CD14-positive monocyte (primary cell): Measurements from ENCODE around the gene MS4A4E. TPM values are rescaled to one million over a fixed set of nuclear protein-coding genes. Genes with fewer than 3 reads are reported as not detected.

Experiments used
- DNase-seq, 3 donors: peaks; one replicate each; pipeline ENCODE4 v3.0.0-alpha.2; 2011 to 2022
- H2AFZ ChIP-seq: 2 replicates; pipeline ENCODE4 v1.6.0; 2012; ENCODE audit warnings: mild to moderate bottlenecking, low read depth, low read length, inconsistent platforms; ENCODE audit not compliant: insufficient read depth, poor library complexity, severe bottlenecking
- H3K27ac ChIP-seq, 2 donors: 1 replicate in 1 of 2; 2 replicates in 1 of 2; pipeline ENCODE4 v1.5.1; 2012 to 2013; ENCODE audit warnings: low read length in 2 of 2, control low read depth in 1 of 2, inconsistent platforms in 1 of 2, low read depth in 1 of 2, mild to moderate bottlenecking in 1 of 2
- H3K27me3 ChIP-seq, 2 donors: one replicate each; pipeline versions ENCODE4 v1.6.0 to v1.6.1; 2011 to 2013; ENCODE audit warnings: low read length in 2 of 2; ENCODE audit not compliant: control insufficient read depth in 2 of 2, insufficient read depth in 2 of 2
- H3K36me3 ChIP-seq, 2 donors: replicated peaks in 1 of 2; 1 replicate in 1 of 2; 2 replicates in 1 of 2; pipeline versions ENCODE4 v1.5.1 to v1.6.1; 2012 to 2013; ENCODE audit warnings: low read length in 2 of 2, control low read depth in 1 of 2, inconsistent platforms in 1 of 2, mild to moderate bottlenecking in 1 of 2; ENCODE audit not compliant: insufficient read depth in 2 of 2, control insufficient read depth in 1 of 2
- H3K4me1 ChIP-seq, 2 donors: 1 replicate in 1 of 2; 2 replicates in 1 of 2; pipeline versions ENCODE4 v1.5.1 to v1.6.1; 2012 to 2013; ENCODE audit warnings: low read length in 2 of 2, control low read depth in 1 of 2, inconsistent platforms in 1 of 2, mild to moderate bottlenecking in 1 of 2, moderate library complexity in 1 of 2; ENCODE audit not compliant: insufficient read depth in 2 of 2, control insufficient read depth in 1 of 2
- H3K4me2 ChIP-seq: replicated peaks from 2 replicates; pipeline ENCODE3; 2012; ENCODE audit warnings: low read length, moderate library complexity, mild to moderate bottlenecking; ENCODE audit not compliant: poor library complexity, severe bottlenecking; ENCODE audit errors: extremely low read depth
- H3K4me3 ChIP-seq, 3 experiments: fragments of 200-600 bp in 1 of 3; sonication (generic) in 1 of 3; replicated peaks in 1 of 3; 1 replicate in 2 of 3; 2 replicates in 1 of 3; pipeline ENCODE4 v1.5.1; 2011 to 2013; ENCODE audit warnings: low read length in 3 of 3, mild to moderate bottlenecking in 3 of 3, control low read depth in 2 of 3, low read depth in 2 of 3, inconsistent platforms in 1 of 3, moderate library complexity in 1 of 3
- H3K79me2 ChIP-seq: 2 replicates; pipeline ENCODE4 v1.6.0; 2012; ENCODE audit warnings: mild to moderate bottlenecking, control low read depth, inconsistent platforms, low read length, moderate library complexity; ENCODE audit not compliant: insufficient read depth
- H3K9ac ChIP-seq: 2 replicates; pipeline ENCODE4 v1.6.0; 2017; ENCODE audit warnings: low read length, mild to moderate bottlenecking; ENCODE audit not compliant: insufficient read depth, poor library complexity, severe bottlenecking
- H3K9me3 ChIP-seq, 2 donors: replicated peaks in 1 of 2; 1 replicate in 1 of 2; 2 replicates in 1 of 2; pipeline versions ENCODE4 v1.5.1 to v1.6.1; 2012 to 2013; ENCODE audit warnings: low read length in 2 of 2, control low read depth in 1 of 2; ENCODE audit not compliant: control insufficient read depth in 1 of 2, insufficient read depth in 1 of 2
- H4K20me1 ChIP-seq: 2 replicates; pipeline ENCODE4 v1.6.0; 2012; ENCODE audit warnings: mild to moderate bottlenecking, low read length, control low read depth, moderate library complexity; ENCODE audit not compliant: insufficient read depth
- H3K27ac Mint-ChIP-seq, 7 donors: one replicate each; pipeline ENCODE4 v1.8.0; 2020; ENCODE audit warnings: mild to moderate bottlenecking in 7 of 7, mixed read lengths in 7 of 7, moderate library complexity in 6 of 7, inconsistent platforms in 2 of 7
- H3K27me3 Mint-ChIP-seq, 3 donors: one replicate each; pipeline ENCODE4 v1.8.0; 2021 to 2022; ENCODE audit warnings: low read depth in 3 of 3, mild to moderate bottlenecking in 3 of 3, mixed read lengths in 3 of 3, moderate library complexity in 3 of 3, inconsistent platforms in 1 of 3
- H3K36me3 Mint-ChIP-seq, 2 donors: one replicate each; pipeline ENCODE4 v1.8.0; 2020; ENCODE audit warnings: mixed read lengths in 2 of 2, inconsistent platforms in 1 of 2, mild to moderate bottlenecking in 1 of 2
- H3K4me1 Mint-ChIP-seq: one replicate; pipeline ENCODE4 v1.8.0; 2020; ENCODE audit warnings: mild to moderate bottlenecking, mixed read lengths
- H3K4me3 Mint-ChIP-seq, 2 donors: one replicate each; pipeline ENCODE4 v1.8.0; 2020; ENCODE audit warnings: mild to moderate bottlenecking in 2 of 2, mixed read lengths in 2 of 2, moderate library complexity in 1 of 2
- H3K9me3 Mint-ChIP-seq, 7 donors: one replicate each; pipeline ENCODE4 v1.8.0; 2020 to 2022; ENCODE audit warnings: mixed read lengths in 7 of 7, mild to moderate bottlenecking in 6 of 7, moderate library complexity in 6 of 7, inconsistent platforms in 2 of 7
- CTCF ChIP-seq: fragments of 200-600 bp; IDR thresholded peaks from one replicate; pipeline ENCODE4 v1.8.0; 2022; ENCODE audit warnings: antibody characterized with exemption, mild to moderate bottlenecking
- WGBS: methylation state at CpG from one replicate; pipeline ENCODE4 v1.1.5; 2013; ENCODE audit warnings: missing lambda C conversion rate; ENCODE audit not compliant: insufficient coverage; 5-methylcytosine and 5-hydroxymethylcytosine counted together
- intact Hi-C, 2 donors: fragments of 100-400 bp; cut with micrococcal nuclease; formaldehyde crosslinking; loops; one replicate each; pipeline versions ENCODE4 v1.15.0 to v1.15.1; 2023
- polyA plus RNA-seq, 3 donors: library from polyadenylated mRNA; depleted of rRNA in 1 of 3; unstranded in 2 of 3; stranded (reverse) in 1 of 3; fragments of 300-500 nt in 2 of 3; fragments of >200 nt in 1 of 3; fragmentation: Illumina TruSeq in 2 of 3; gene quantifications; 1 replicate in 2 of 3; 2 replicates in 1 of 3; pipeline ENCODE4 v1.2.3, GENCODE V29; 2012 to 2021

Gene MS4A4E
- polyA plus RNA-seq, 3 donors: 1.00 to 10.2 (median 1.1) TPM

GRCh38 chr11:60282286-60282685 lies 39.3 kb upstream of the MS4A4E start:
- no peaks in the 10 kb centered on the region for H4K20me1 ChIP-seq

GRCh38 chr11:60281485-60281884 lies 38.5 kb upstream of the MS4A4E start:
- H3K27ac Mint-ChIP-seq: peak overlapping the region; percentile 89 to 97 (median 95)
- Histone ChIP-seq H4K20me1 (no peaks in the 10 kb centered on the region), H3K36me3 (no peaks in the 10 kb centered on the region), H2AFZ (no peak overlapping the region), H3K9me3 (no peaks in the 10 kb centered on the region), H3K4me3 (peak overlapping the region in 1 of 3 experiments; percentile 59), H3K4me1 (peaks cover 37 to 47% of the 10 kb centered on the region in 2 donors), H3K9ac (peak overlapping the region; percentile 35), H3K27me3 (no peaks in the 10 kb centered on the region), H3K4me2 (peak overlapping the region; percentile 66), H3K79me2 (peaks cover 47% of the 10 kb centered on the region), H3K27ac (peak overlapping the region; percentile 68 to 90)
- no peak for TF ChIP-seq CTCF
- peak overlapping the region; percentile 67 to 86 for H3K4me3 Mint-ChIP-seq
- H3K36me3 Mint-ChIP-seq: peaks cover 11 to 22% of the 10 kb centered on the region in 2 donors
- WGBS: 83% methylated on average over 1 of the region's 2 CpGs
- peak; percentile 38 to 71 (median 54) for DNase-seq
- no peaks in the 10 kb centered on the region for H3K27me3 Mint-ChIP-seq
- intact Hi-C loops: no loop called here
- H3K9me3 Mint-ChIP-seq: peaks cover 0 to 4% (median 2%) of the 10 kb centered on the region in 7 donors
- H3K4me1 Mint-ChIP-seq: peaks cover 52% of the 10 kb centered on the region

More at GRCh38 chr11:60282286-60282685, 39.3 kb upstream of the MS4A4E start:
- WGBS: no CpG with 5 or more reads among the region's 2 CpGs
- peak overlapping the region; percentile 66 for H3K4me2 ChIP-seq
- peaks cover 0 to 2% of the 10 kb centered on the region in 2 donors for H3K36me3 ChIP-seq
- no peaks in the 10 kb centered on the region for H3K27me3 Mint-ChIP-seq
- no peaks in the 10 kb centered on the region for H3K27me3 ChIP-seq
- H3K9me3 Mint-ChIP-seq: peaks cover 0 to 2% (median 0%) of the 10 kb centered on the region in 7 donors
- peak overlapping the region; percentile 89 to 97 (median 95) for H3K27ac Mint-ChIP-seq
- peaks cover 55% of the 10 kb centered on the region for H3K79me2 ChIP-seq
- peaks cover 19 to 30% of the 10 kb centered on the region in 2 donors for H3K36me3 Mint-ChIP-seq
- H2AFZ ChIP-seq: no peak overlapping the region
- TF ChIP-seq CTCF: no peak
- intact Hi-C loops: no loop called here
- peak; percentile 70 to 83 (median 80) for DNase-seq
- peak overlapping the region in 1 of 2 donors; percentile 90 for H3K27ac ChIP-seq
- peak overlapping the region; percentile 35 for H3K9ac ChIP-seq
- peaks cover 52% of the 10 kb centered on the region for H3K4me1 Mint-ChIP-seq
- peak overlapping the region in 1 of 2 donors; percentile 43 for H3K4me3 Mint-ChIP-seq
- peaks cover 37 to 47% of the 10 kb centered on the region in 2 donors for H3K4me1 ChIP-seq
- H3K9me3 ChIP-seq: no peaks in the 10 kb centered on the region
- H3K4me3 ChIP-seq: peak overlapping the region in 1 of 3 experiments; percentile 59
